Fibroblast of mammary gland (primary cell): ENCODE results near the gene TNNI2.
A peak's percentile ranks its signal among the peaks of the same experiment; 100 is the strongest.

Source experiments
- DNase-seq: peaks from one replicate; pipeline ENCODE4 v3.0.0-alpha.2; 2010; ENCODE audit warnings: low read depth
- H3K4me3 ChIP-seq: 2 replicates; pipeline ENCODE4 v1.5.1; 2011; ENCODE audit warnings: low read depth, mild to moderate bottlenecking, low read length, moderate library complexity; ENCODE audit not compliant: control insufficient read depth
- TF ChIP-seq, protein P1 (sequence below): conservative IDR thresholded peaks from 2 replicates; pipeline ENCODE4 v1.5.1; 2011; ENCODE audit warnings: low read depth, low read length, inconsistent platforms; ENCODE audit not compliant: control insufficient read depth, insufficient read depth

Gene TNNI2

GRCh38 chr11:1842149-1843097, 3.6 kb downstream of the TNNI2 start:
- no peak overlapping the region for H3K4me3 ChIP-seq
- TF ChIP-seq, protein P1, sequence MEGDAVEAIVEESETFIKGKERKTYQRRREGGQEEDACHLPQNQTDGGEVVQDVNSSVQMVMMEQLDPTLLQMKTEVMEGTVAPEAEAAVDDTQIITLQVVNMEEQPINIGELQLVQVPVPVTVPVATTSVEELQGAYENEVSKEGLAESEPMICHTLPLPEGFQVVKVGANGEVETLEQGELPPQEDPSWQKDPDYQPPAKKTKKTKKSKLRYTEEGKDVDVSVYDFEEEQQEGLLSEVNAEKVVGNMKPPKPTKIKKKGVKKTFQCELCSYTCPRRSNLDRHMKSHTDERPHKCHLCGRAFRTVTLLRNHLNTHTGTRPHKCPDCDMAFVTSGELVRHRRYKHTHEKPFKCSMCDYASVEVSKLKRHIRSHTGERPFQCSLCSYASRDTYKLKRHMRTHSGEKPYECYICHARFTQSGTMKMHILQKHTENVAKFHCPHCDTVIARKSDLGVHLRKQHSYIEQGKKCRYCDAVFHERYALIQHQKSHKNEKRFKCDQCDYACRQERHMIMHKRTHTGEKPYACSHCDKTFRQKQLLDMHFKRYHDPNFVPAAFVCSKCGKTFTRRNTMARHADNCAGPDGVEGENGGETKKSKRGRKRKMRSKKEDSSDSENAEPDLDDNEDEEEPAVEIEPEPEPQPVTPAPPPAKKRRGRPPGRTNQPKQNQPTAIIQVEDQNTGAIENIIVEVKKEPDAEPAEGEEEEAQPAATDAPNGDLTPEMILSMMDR, result no peak
- DNase-seq, result no peak

DNA sequence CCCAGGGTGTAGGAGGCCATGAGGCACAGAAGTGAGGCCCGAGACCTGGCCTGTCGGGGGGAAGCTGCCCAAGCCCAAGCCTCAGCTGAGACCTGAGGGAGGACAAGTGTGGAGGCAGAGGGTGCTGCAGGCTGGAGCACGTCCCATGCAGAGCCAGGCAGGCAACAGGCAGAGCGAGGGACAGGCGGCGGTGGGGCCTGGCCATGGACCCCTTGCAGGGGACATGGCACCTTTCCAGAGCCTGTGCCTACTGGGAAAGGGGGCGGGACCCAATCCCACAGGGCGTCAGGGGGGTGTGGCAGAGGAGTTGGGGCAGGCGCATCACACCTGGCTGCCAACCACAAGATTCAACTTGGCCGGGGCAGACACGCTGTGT, 4.3 kb downstream of the TNNI2 start:
- TF ChIP-seq, protein P1, result no peak
- DNase-seq, result no peak
- no peak overlapping the region for H3K4me3 ChIP-seq

DNA sequence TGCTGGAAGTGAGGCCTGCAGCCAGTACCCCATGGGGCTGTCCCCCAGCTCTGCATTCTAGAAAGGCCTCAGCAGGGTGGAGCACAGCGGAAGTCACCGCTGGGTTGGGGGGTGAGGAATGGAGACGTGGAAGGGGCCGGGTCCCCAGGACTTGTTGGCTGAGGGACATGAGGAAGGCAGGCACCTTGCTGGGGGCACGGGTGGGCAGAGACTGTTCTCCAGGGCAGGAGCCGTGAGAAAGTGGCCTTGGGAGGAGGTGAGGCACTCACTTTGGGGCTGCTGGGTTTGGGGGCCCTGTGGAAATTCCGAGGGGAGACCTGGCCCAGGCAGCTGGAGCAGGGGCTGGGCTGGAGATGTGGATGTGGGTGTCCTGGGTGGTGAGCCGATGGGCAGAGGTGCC, 5.0 kb downstream of the TNNI2 start:
- TF ChIP-seq, protein P1, result no peak
- no peak overlapping the region for H3K4me3 ChIP-seq
- no peak for DNase-seq

DNA sequence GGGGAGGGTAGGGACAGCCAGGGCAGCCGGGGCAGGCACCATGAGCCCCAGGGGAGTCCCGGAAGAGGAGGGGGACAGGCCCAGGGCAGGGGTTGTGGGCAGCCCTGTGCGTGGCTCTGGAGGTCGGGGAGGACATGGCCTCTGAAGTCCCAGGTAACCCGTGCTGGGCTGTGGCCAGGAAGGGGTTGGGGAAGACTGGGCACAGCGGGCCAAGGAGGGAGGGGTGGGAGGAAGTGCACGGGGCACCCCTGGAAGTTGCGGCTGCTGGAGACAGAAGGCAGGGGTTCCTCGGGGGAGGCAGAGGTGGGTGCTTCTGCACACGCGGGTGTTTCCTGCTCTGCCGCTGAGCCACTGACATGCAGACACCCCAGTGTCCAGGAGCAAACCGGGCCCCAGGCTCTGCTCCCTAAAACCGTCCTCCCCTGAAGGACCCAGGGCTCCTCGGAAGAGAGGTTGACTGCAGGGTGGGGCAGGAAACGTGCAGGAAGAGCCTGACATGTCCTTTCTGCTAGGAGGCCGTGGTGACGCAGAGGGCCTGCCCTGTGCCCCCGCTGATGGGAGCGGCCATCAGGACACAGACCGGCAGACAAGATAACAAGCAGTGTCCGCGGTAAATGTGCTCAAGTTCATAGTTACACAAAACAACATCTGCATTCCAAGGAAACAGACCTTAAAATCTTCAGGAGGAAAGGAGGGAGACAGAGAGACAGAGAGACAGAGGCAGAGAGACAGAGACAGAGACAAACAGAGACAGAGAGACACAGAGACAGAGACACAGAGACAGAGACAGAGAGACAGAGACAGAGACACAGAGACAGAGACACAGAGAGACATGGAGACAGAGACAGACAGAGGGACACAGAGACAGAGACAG, 5.7 kb downstream of the TNNI2 start:
- peak; percentile 25 for DNase-seq
- TF ChIP-seq, protein P1, result no peak
- H3K4me3 ChIP-seq, result no peak overlapping the region

DNA sequence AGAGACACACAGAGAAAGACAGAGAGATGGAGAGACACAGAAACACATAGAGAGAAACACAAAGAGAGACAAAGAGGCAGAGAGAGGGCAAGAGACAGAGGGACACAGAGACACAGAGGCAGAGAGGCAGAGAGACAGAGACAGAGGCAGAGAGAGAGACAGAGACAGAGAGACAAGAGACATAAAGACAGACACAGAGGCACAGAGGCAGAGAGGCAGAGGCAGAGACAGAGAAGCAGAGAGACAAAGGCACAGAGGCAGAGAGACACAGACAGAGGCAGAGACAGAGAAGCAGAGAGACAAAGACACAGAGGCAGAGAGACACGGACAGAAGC, 6.3 kb downstream of the TNNI2 start:
- DNase-seq, result no peak
- TF ChIP-seq, protein P1, result no peak
- no peak overlapping the region for H3K4me3 ChIP-seq

- no peak for DNase-seq
- TF ChIP-seq, protein P1, result no peak
- no peak overlapping the region for H3K4me3 ChIP-seq
Measured at GRCh38 chr11:1845561-1846452, 7.0 kb downstream of the TNNI2 start.
